SHP77 treated with DMSO at 0.1 percent for 48 hours (cell line): ENCODE results near the gene SPTBN5.

ENCODE experiments used
- DNase-seq: peaks from one replicate; lab custom pipeline; 2025; lab: John Stamatoyannopoulos, UW

SPTBN5 gene

GRCh38 chr15:41866263-41866703 lies 27.6 kb downstream of the SPTBN5 start:
- no peak for DNase-seq

- DNase-seq = no peak
Observed at GRCh38 chr15:41865490-41866055, 28.3 kb downstream of the SPTBN5 start.

GRCh38 chr15:41862515-41863116 lies 31.2 kb downstream of the SPTBN5 start:
- no peak for DNase-seq

- no peak for DNase-seq
Observed at GRCh38 chr15:41861736-41862356, 32.0 kb downstream of the SPTBN5 start.

- no peak for DNase-seq
Observed at GRCh38 chr15:41860049-41860828, 33.6 kb downstream of the SPTBN5 start.

- no peak for DNase-seq
Observed at GRCh38 chr15:41858756-41859155, 35.1 kb downstream of the SPTBN5 start.

- DNase-seq = no peak
Observed at GRCh38 chr15:41857316-41857715, 36.5 kb downstream of the SPTBN5 start.

- no peak for DNase-seq
Observed at GRCh38 chr15:41856716-41857115, 37.1 kb downstream of the SPTBN5 start.

- no peak for DNase-seq
Observed at GRCh38 chr15:41856262-41856661, 37.6 kb downstream of the SPTBN5 start.

GRCh38 chr15:41855261-41855961 lies 38.4 kb downstream of the SPTBN5 start:
- no peak for DNase-seq

- no peak for DNase-seq
Observed at GRCh38 chr15:41854443-41854842, 39.4 kb downstream of the SPTBN5 start.

GRCh38 chr15:41853831-41854230 lies 40.0 kb downstream of the SPTBN5 start:
- DNase-seq = no peak

- no peak for DNase-seq
Observed at GRCh38 chr15:41852736-41853590, 40.9 kb downstream of the SPTBN5 start.

- no peak for DNase-seq
Observed at GRCh38 chr15:41851755-41852370, 42.0 kb downstream of the SPTBN5 start.

GRCh38 chr15:41851167-41851523 lies 42.7 kb downstream of the SPTBN5 start:
- no peak for DNase-seq

- DNase-seq = no peak
Observed at GRCh38 chr15:41850482-41851166, 43.2 kb downstream of the SPTBN5 start.

GRCh38 chr15:41849861-41850260 lies 44.0 kb downstream of the SPTBN5 start:
- no peak for DNase-seq

GRCh38 chr15:41849204-41849603 lies 44.6 kb downstream of the SPTBN5 start:
- no peak for DNase-seq

- DNase-seq = no peak
Observed at GRCh38 chr15:41848631-41849030, 45.2 kb downstream of the SPTBN5 start.

- DNase-seq = no peak
Observed at GRCh38 chr15:41847981-41848380, 45.9 kb downstream of the SPTBN5 start.
